ACHN (cell line): ENCODE data around the gene DTD1.

ENCODE experiments used
- DNase-seq: peaks from one replicate; pipeline ENCODE4 v3.0.0-alpha.2; 2015
- in situ Hi-C: cut with HindIII; loops from 2 replicates; pipeline ENCODE4 v1.10.0; 2017; ENCODE audit warnings: low sequenced_read_pairs, low pct_ligation_motif_present, low pct_unique_long_range_greater_than_20kb

The DTD1 gene

GRCh38 chr20:18611492-18611891 is 23.6 kb downstream of the DTD1 start:
- DNase-seq: no peak
- in situ Hi-C loops: no loop called here

DNA sequence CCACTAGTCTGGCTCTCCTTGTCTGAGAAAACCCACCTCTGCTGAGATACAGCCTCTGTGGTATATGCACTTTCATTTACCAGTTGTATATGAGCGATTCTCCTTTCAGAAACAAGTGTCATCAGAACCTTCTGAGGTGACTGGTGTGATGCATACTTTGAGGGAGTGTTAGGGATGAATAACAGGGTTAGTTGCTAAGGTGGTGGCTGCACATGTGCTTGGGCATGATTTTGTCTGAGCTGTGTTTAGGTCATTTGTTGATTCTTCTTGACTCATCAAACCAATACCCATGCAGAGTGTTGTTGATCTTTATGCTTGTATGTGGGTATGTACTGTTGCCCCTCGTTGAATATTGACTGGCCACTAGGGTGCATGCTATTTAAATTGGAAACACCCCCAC is 25.7 kb downstream of the DTD1 start:
- no peak for DNase-seq
- in situ Hi-C loops: no loop called here

- no peak for DNase-seq
- in situ Hi-C loops: no loop called here
These were observed 26.4 kb downstream of the DTD1 start for GRCh38 chr20:18614244-18614643.

GRCh38 chr20:18615020-18615650 is 27.3 kb downstream of the DTD1 start:
- DNase-seq: no peak
- in situ Hi-C loops: no loop called here

GRCh38 chr20:18621004-18621403 is 33.1 kb downstream of the DTD1 start:
- in situ Hi-C loops: no loop called here
- DNase-seq: no peak

GRCh38 chr20:18623156-18623910 is 35.5 kb downstream of the DTD1 start:
- in situ Hi-C loops: no loop called here
- DNase-seq: no peak

GRCh38 chr20:18624948-18625347 is 37.1 kb downstream of the DTD1 start:
- DNase-seq: no peak
- in situ Hi-C loops: no loop called here

DNA sequence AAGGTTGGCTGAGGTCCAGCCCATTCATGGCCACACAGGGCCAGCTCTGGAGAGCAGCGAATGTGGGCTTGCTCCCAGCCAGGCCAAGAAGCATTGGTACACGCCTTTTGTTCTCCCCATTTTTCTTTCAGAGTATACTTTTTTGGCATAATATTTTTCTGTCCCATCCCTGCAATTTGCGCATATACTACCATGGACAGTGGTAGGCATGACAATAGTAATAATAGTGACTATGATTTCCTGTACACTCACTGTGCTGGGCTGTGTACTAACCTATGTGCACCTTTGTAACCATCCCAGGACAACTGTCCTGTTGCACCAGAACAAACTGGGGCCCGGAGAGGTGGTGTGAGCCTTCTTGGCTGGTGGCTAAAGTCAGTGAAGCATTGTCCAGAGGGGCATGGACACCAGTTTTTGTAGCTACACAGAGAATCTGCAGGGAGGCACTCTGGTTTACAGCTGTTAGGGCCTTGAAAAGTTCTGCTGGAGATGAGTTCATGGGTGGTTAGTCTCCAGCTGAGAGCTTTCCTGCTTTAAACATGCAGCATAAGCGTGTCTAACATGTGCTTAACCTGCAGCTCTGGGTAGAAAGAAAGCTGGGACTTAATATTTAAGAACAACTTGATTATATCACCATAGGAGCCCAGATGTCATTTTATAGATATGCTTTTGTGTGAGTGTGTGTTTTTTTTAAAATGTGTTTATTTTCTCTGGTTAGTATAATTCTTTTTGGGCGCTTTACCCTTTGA is 38.2 kb downstream of the DTD1 start:
- in situ Hi-C loops: no loop called here
- no peak for DNase-seq

GRCh38 chr20:18628330-18628920 is 40.6 kb downstream of the DTD1 start:
- in situ Hi-C loops: no loop called here

DNA sequence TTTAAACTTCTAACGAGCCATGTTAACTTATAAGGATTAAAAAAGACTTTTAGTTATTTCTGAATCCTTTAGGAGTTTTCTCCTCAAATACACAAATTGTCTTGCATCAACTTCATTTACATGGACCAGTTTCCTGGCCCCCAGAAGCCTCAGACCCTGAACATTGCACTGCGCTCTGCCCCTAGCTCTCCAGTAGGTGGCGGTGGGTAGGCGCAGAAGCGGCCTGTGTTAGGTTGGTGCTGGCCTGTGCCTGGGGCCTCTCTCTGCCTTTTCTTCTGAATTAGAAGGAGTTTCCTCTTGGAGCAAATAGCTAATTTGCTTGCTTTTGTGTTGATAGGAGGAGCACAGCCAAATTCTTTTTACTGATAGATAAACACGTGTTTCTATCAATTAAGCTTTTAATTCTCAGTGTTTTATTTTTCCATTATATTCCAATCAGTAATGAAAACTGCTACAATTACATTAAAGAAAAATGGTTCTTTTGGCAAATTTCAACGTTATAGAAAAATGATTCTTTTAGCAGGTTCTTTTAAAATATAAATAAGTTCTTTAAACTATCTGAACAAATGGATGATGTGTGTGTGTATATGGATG is 44.4 kb downstream of the DTD1 start:
- in situ Hi-C loops: no loop called here

More at GRCh38 chr20:18628330-18628920, 40.6 kb downstream of the DTD1 start:
- peak; percentile 22 for DNase-seq

GRCh38 chr20:18633411-18633810 is 45.6 kb downstream of the DTD1 start:
- in situ Hi-C loops: no loop called here
- DNase-seq: no peak

More for the DNA sequence above, 44.4 kb downstream of the DTD1 start:
- DNase-seq: peak; percentile 44

DNA sequence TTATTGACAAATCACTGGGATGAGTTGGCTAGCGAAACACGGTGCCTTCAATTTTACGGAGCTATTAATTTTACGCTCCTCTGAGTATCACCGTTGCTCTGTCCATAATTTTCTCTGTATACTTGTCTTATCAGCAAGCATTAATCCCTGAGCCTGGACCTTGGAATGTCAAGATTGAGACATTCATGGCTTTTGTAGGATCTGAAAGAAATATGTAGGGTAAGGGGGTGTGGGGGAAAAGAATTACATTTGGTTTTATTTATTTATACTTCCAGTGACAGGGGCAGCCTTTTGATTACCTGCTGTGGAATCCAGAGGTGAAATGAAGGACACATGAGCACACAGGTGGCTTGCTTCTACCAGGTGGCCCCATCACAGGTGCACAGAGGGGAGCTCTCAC is 46.6 kb downstream of the DTD1 start:
- in situ Hi-C loops: no loop called here
- no peak for DNase-seq

- DNase-seq: no peak
- in situ Hi-C loops: no loop called here
These were observed 47.5 kb downstream of the DTD1 start for GRCh38 chr20:18635380-18635779.

DNA sequence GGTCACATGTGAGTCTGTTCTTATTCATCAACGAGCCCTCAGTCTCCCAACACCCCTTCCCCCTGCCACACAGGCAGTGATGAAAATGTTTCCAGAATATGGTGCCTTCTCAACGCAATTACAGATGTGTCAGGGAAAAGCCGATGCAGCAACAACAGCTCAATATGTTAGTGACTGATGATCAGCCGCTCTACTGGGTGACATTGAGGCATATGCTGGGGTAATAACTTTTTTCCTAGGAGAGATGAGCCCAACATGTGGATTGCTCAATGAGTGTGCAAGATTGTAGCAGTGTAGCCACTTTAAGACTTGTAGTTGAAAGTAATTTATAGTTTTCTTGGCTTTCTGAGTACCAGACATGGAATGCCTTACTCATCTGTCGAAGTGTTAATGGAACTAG is 49.4 kb downstream of the DTD1 start:
- no peak for DNase-seq
- in situ Hi-C loops: no loop called here

- in situ Hi-C loops: no loop called here
- no peak for DNase-seq
These were observed 50.9 kb downstream of the DTD1 start for GRCh38 chr20:18638768-18639167.

DNA sequence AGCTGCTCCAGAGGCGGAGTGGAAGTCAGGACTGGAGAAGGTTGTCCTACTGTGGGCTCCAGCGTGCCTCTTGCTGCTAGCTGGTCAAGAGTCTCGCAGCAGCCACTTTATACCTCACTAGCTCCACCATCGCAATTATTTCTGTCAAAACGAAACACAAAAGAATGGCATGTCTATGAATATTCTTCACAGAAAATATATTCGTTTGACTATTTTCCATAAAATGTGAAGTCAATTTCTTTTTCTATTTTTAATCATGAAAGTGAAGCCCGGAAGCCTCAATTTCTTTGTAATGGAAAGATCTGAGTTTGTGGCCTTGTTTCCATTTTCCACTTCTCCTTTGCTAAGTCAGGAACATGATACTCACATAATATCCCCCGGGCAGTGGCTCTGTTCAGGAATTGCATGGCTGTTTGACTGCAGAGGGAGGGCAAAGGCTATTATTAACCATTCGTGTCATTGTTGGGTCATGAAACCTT is 51.7 kb downstream of the DTD1 start:
- in situ Hi-C loops: no loop called here
- DNase-seq: no peak

GRCh38 chr20:18645196-18645745 is 57.4 kb downstream of the DTD1 start:
- in situ Hi-C loops: no loop called here
- no peak for DNase-seq

GRCh38 chr20:18645851-18646250 is 58.0 kb downstream of the DTD1 start:
- in situ Hi-C loops: no loop called here
- DNase-seq: no peak
